H9 (cell line): Measurements from ENCODE around the gene CMTM4. TPM values are rescaled to one million over a fixed set of nuclear protein-coding genes. Genes with fewer than 3 reads are reported as not detected.

Experiments used
- DNase-seq: peaks from one replicate; pipeline ENCODE4 v3.0.0-alpha.2; 2017
- H2AFZ ChIP-seq: one replicate; pipeline ENCODE4 v1.6.1; 2013; ENCODE audit warnings: mild to moderate bottlenecking, low read length, control low read depth, moderate library complexity
- H2AK5ac ChIP-seq: 2 replicates; pipeline ENCODE4 v1.6.1; 2013; ENCODE audit warnings: low read length, control low read depth, mixed read lengths; ENCODE audit not compliant: insufficient read length
- H2BK120ac ChIP-seq: one replicate; pipeline ENCODE4 v1.6.1; 2013; ENCODE audit warnings: low read depth, mild to moderate bottlenecking, low read length, control low read depth, inconsistent platforms; ENCODE audit not compliant: poor library complexity, severe bottlenecking
- H2BK12ac ChIP-seq: 2 replicates; pipeline ENCODE4 v1.6.1; 2013; ENCODE audit warnings: low read length, control low read depth, mixed read lengths, low read depth; ENCODE audit not compliant: insufficient read length
- H2BK15ac ChIP-seq: 2 replicates; pipeline ENCODE4 v1.6.1; 2013; ENCODE audit warnings: low read depth, low read length, control low read depth
- H2BK20ac ChIP-seq: one replicate; pipeline ENCODE4 v1.6.1; 2013; ENCODE audit warnings: low read depth, mild to moderate bottlenecking, low read length, control low read depth, inconsistent platforms; ENCODE audit not compliant: poor library complexity, severe bottlenecking
- H2BK5ac ChIP-seq: 2 replicates; pipeline ENCODE4 v1.6.1; 2013; ENCODE audit warnings: low read length, control low read depth, mixed read lengths; ENCODE audit not compliant: insufficient read length
- H3K14ac ChIP-seq: 2 replicates; pipeline ENCODE4 v1.6.1; 2013; ENCODE audit warnings: low read length, control low read depth; ENCODE audit not compliant: insufficient read depth
- H3K18ac ChIP-seq: 2 replicates; pipeline ENCODE4 v1.6.1; 2013; ENCODE audit warnings: low read depth, mild to moderate bottlenecking, mixed read lengths, low read length, control low read depth; ENCODE audit not compliant: insufficient read length
- H3K23ac ChIP-seq: 2 replicates; pipeline ENCODE4 v1.6.1; 2013; ENCODE audit warnings: low read length, control low read depth, mixed read lengths, low read depth; ENCODE audit not compliant: insufficient read length
- H3K23me2 ChIP-seq: 2 replicates; pipeline ENCODE4 v1.6.1; 2013; ENCODE audit warnings: low read depth, mild to moderate bottlenecking, mixed read lengths, low read length, control low read depth; ENCODE audit not compliant: insufficient read length, poor library complexity, severe bottlenecking
- H3K27ac ChIP-seq: 2 replicates; pipeline ENCODE4 v1.5.1; 2013; ENCODE audit warnings: low read length, control low read depth, mixed read lengths, low read depth; ENCODE audit not compliant: insufficient read length
- H3K27me3 ChIP-seq: 2 replicates; pipeline ENCODE4 v1.6.1; 2013; ENCODE audit warnings: low read length, control low read depth, inconsistent platforms; ENCODE audit not compliant: insufficient read depth
- H3K4ac ChIP-seq: 2 replicates; pipeline ENCODE4 v1.6.1; 2013; ENCODE audit warnings: low read depth, mild to moderate bottlenecking, control low read depth, inconsistent platforms, low read length, moderate library complexity
- H3K4me1 ChIP-seq: 2 replicates; pipeline ENCODE4 v1.6.1; 2013; ENCODE audit warnings: low read length, control low read depth, inconsistent platforms; ENCODE audit not compliant: insufficient read depth
- H3K4me2 ChIP-seq: 2 replicates; pipeline ENCODE4 v1.6.1; 2013; ENCODE audit warnings: low read length, control low read depth, mixed read lengths; ENCODE audit not compliant: insufficient read length, insufficient read depth
- H3K56ac ChIP-seq: 2 replicates; pipeline ENCODE4 v1.6.1; 2013; ENCODE audit warnings: low read depth, mild to moderate bottlenecking, mixed read lengths, low read length, control low read depth; ENCODE audit not compliant: insufficient read length
- H3K79me1 ChIP-seq: 2 replicates; pipeline ENCODE4 v1.6.1; 2013; ENCODE audit warnings: low read depth, mild to moderate bottlenecking, moderate library complexity, low read length, control low read depth, inconsistent platforms; ENCODE audit not compliant: insufficient read depth, poor library complexity, severe bottlenecking
- H3K79me2 ChIP-seq: 2 replicates; pipeline ENCODE4 v1.6.1; 2013; ENCODE audit warnings: low read length, control low read depth, inconsistent platforms; ENCODE audit not compliant: insufficient read depth
- H3K9ac ChIP-seq: 2 replicates; pipeline ENCODE4 v1.6.1; 2013; ENCODE audit warnings: low read length, control low read depth, mixed read lengths; ENCODE audit not compliant: insufficient read length; ENCODE audit errors: extremely low read depth
- H3K9me3 ChIP-seq: one replicate; pipeline ENCODE4 v1.6.1; 2013; ENCODE audit warnings: low read depth, low read length, inconsistent platforms; ENCODE audit not compliant: control insufficient read depth
- H3T11ph ChIP-seq: one replicate; pipeline ENCODE4 v1.6.1; 2013; ENCODE audit warnings: mild to moderate bottlenecking, low read length, control low read depth, inconsistent platforms
- H4K20me1 ChIP-seq: one replicate; pipeline ENCODE4 v1.6.1; 2013; ENCODE audit not compliant: control insufficient read depth, insufficient read length, insufficient read depth
- H4K5ac ChIP-seq: 2 replicates; pipeline ENCODE4 v1.6.1; 2013; ENCODE audit warnings: low read depth, mild to moderate bottlenecking, mixed read lengths, low read length, control low read depth; ENCODE audit not compliant: insufficient read length
- H4K8ac ChIP-seq: replicated peaks from 2 replicates; pipeline ENCODE4 v1.6.1; 2013; ENCODE audit warnings: low read length, control low read depth, mixed read lengths, low read depth; ENCODE audit not compliant: insufficient read length
- H4K91ac ChIP-seq: 2 replicates; pipeline ENCODE4 v1.6.1; 2013; ENCODE audit warnings: low read depth, mild to moderate bottlenecking, moderate library complexity, mixed read lengths, low read length, control low read depth; ENCODE audit not compliant: insufficient read length
- H3K27ac Mint-ChIP-seq, 3 experiments: 2 replicates in 2 of 3; 3 replicates in 1 of 3; pipeline ENCODE4 v1.8.0; 2020 to 2021; ENCODE audit warnings: mixed read lengths in 3 of 3, mild to moderate bottlenecking in 1 of 3, moderate library complexity in 1 of 3
- H3K27me3 Mint-ChIP-seq: 2 replicates; pipeline ENCODE4 v1.8.0; 2021; ENCODE audit warnings: low read depth, mild to moderate bottlenecking, moderate library complexity, mixed read lengths
- H3K36me3 Mint-ChIP-seq, 3 experiments: 2 replicates in 2 of 3; 3 replicates in 1 of 3; pipeline ENCODE4 v1.8.0; 2020 to 2021; ENCODE audit warnings: low read depth in 3 of 3, mixed read lengths in 3 of 3; ENCODE audit not compliant: insufficient read depth in 1 of 3
- H3K4me1 Mint-ChIP-seq, 2 experiments: 2 replicates each; pipeline ENCODE4 v1.8.0; 2020; ENCODE audit warnings: mixed read lengths in 2 of 2
- H3K4me3 Mint-ChIP-seq, 2 experiments: 2 replicates in 1 of 2; 3 replicates in 1 of 2; pipeline ENCODE4 v1.8.0; 2020 to 2021; ENCODE audit warnings: mild to moderate bottlenecking in 2 of 2, mixed read lengths in 2 of 2, moderate library complexity in 1 of 2
- H3K9me3 Mint-ChIP-seq, 2 experiments: 2 replicates in 1 of 2; 3 replicates in 1 of 2; pipeline ENCODE4 v1.8.0; 2020; ENCODE audit warnings: mild to moderate bottlenecking in 2 of 2, mixed read lengths in 2 of 2, moderate library complexity in 1 of 2
- WGBS: extraction: QIAGEN DNeasy Blood & Tissue Kit; methylation state at CpG from one replicate; pipeline ENCODE4 v1.1.7; 2013; ENCODE audit warnings: missing lambda C conversion rate, low lambda C conversion rate, mixed read lengths; ENCODE audit not compliant: insufficient read length; ENCODE audit errors: extremely low coverage; 5-methylcytosine and 5-hydroxymethylcytosine counted together
- total RNA-seq: library from RNA; stranded (reverse); gene quantifications from 2 replicates; pipeline ENCODE4 v1.2.1, GENCODE V29; 2021
- TF ChIP-seq, protein P1 (sequence below): fragments of 200-600 bp; sonication (generic); conservative IDR thresholded peaks from 3 replicates; pipeline ENCODE4 v1.8.0; 2021; ENCODE audit warnings: antibody characterized with exemption, mild to moderate bottlenecking

Gene CMTM4
- total RNA-seq, 1 experiment from 2014 or later, result 40.5 TPM

DNA sequence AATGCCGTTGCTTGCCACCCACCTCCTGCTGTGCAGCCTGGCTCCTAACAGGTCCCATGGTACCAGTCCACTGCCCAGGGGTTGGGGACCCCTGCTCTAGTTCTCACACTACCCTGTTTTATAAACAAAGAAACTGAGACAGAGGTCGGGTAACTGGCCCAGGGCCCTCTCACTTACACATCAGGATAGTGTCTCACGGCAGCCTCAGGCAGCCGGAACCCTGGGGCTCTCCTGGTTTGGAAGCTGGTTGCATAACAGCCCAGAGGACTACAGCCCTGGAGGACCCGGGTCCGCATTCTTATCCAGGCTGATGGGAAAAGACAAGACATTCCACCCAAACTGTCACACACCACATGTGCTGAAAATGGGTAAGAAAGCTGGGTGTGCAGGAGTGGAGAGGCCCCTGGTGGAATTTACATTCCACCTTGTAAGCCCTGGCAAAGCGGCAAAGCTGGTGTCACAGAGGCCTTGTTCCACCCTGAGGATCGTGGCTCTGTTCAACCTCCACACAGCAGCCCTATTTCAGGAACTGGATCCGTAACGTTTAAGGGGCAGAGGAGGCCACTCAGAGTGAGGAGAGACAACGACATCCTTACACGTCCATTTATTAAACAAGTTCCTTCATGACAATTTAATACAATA is 82.3 kb downstream of the CMTM4 start:
- Histone ChIP-seq H3K79me1 (no peaks in the 10 kb centered on the region), H3K4ac (no peak overlapping the region), H3K18ac (no peak overlapping the region), H3K9ac (no peak overlapping the region), H3K23me2 (no peaks in the 10 kb centered on the region), H2BK12ac (no peak overlapping the region), H3K4me2 (no peak overlapping the region), H2BK120ac (no peak overlapping the region), H4K8ac (no peak overlapping the region), H3K4me1 (peaks cover 9% of the 10 kb centered on the region; the same call in 1 of the 2 replicates), H4K5ac (no peak overlapping the region), H2BK5ac (no peak overlapping the region), H2BK15ac (no peak overlapping the region), H4K20me1 (no peaks in the 10 kb centered on the region), H3T11ph (no peak overlapping the region), H3K27ac (no peak overlapping the region), H3K56ac (no peak overlapping the region), H3K23ac (no peak overlapping the region), H2AFZ (no peak overlapping the region), H3K27me3 (no peaks in the 10 kb centered on the region), H3K14ac (no peak overlapping the region), H3K79me2 (no peaks in the 10 kb centered on the region), H4K91ac (no peak overlapping the region), H2AK5ac (no peak overlapping the region), H2BK20ac (no peak overlapping the region), H3K9me3 (no peaks in the 10 kb centered on the region)
- Mint-ChIP-seq H3K27ac (no peak overlapping the region), H3K9me3 (no peaks in the 10 kb centered on the region; a peak in 1 of 5 replicates), H3K27me3 (no peaks in the 10 kb centered on the region; the same call in 1 of the 2 replicates), H3K36me3 (peaks cover 40 to 73% (median 73%) of the 10 kb centered on the region in 3 experiments), H3K4me1 (peaks cover 37 to 40% of the 10 kb centered on the region in 2 experiments), H3K4me3 (no peak overlapping the region)
- WGBS, result no CpG with 5 or more reads among the region's 12 CpGs
- TF ChIP-seq, protein P1, sequence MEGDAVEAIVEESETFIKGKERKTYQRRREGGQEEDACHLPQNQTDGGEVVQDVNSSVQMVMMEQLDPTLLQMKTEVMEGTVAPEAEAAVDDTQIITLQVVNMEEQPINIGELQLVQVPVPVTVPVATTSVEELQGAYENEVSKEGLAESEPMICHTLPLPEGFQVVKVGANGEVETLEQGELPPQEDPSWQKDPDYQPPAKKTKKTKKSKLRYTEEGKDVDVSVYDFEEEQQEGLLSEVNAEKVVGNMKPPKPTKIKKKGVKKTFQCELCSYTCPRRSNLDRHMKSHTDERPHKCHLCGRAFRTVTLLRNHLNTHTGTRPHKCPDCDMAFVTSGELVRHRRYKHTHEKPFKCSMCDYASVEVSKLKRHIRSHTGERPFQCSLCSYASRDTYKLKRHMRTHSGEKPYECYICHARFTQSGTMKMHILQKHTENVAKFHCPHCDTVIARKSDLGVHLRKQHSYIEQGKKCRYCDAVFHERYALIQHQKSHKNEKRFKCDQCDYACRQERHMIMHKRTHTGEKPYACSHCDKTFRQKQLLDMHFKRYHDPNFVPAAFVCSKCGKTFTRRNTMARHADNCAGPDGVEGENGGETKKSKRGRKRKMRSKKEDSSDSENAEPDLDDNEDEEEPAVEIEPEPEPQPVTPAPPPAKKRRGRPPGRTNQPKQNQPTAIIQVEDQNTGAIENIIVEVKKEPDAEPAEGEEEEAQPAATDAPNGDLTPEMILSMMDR, result no peak
- DNase-seq, result no peak
